DMS79 (cell line): ENCODE measurements around the gene PLEK2.
"Not testable (repeated sequence)": the region's sequence is repeated elsewhere in the genome, so short reads cannot be mapped to it uniquely, and the experiment has no call there.

Source experiments
- DNase-seq: peaks from one replicate; lab custom pipeline; 2025; lab: John Stamatoyannopoulos, UW

Gene PLEK2

DNA sequence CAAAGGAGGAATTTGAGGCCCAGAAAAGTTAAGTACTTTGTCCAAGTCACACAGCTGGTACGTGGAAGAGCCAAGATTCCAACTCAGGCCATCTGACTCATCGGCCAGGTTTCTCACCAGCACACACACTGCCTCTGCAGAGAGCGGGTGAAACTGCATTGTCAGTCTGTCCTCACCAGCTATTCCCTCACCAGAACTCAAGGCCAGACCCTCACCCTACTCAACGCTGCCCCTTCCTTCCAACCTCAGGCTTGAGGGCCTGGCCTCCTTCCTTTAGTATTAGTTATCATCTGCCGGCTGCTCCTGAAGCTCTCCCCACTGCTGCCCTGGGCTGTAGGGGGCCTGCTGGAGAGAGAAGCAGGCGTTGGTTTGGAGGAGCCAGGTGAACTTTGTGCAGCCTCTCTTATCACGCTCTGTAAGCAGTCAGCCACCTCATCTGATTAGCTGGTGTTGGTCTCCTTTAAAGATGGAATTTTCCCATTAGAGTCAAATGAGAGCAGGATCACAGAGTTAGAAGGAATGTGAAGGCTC, 16.6 kb upstream of the PLEK2 start:
- DNase-seq, result no peak

DNA sequence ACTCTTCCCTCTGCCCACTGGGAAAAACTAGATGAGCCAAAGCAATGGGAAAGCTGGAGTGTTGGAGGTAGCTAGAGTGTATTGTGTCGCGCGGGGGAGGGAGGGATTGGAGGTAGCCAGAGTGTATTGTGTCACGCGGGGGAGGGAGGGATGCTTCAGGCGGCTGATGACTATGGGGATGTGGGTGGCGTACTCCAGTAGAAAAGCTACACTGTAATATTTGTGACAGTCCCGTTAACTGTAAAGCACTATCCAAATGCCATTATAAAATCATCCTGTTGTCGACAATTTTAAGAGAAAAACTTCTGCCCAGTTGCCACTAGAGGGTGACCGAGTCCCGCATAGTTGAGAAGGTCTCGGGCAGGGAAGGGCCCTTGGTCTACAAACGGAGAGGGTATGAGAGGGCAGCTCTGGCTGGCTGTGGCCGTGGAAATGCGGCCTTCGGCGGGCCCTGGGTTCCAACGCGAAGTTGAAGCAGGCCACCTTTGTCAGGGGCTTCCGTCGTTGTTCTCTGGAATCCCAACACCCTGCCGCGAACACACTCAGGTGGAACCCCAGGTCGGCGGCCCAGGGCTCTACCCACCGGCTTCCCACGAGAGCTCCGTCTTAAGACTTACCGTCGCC, 15.1 kb upstream of the PLEK2 start:
- peak; percentile 84 for DNase-seq

DNA sequence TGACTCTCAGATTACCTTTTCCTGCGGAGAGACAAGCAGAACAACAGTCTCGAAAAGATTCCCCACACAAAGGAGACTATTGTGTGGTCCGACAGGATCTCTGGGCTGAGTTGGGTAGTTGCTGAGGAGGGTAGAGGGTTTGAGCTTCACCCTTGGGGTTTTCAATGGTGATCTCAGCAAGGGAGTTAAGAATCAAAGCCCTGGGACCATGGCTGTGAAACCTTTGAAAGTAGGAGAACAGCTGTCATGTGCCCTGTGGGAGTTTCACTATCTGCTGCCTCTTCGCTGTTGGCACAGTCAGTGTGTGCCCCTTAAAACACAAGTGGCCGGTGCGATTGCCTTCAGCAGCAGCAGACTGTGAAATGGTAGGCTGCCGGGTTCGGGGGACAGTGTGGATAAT, 14.2 kb upstream of the PLEK2 start:
- peak; percentile 31 for DNase-seq

DNA sequence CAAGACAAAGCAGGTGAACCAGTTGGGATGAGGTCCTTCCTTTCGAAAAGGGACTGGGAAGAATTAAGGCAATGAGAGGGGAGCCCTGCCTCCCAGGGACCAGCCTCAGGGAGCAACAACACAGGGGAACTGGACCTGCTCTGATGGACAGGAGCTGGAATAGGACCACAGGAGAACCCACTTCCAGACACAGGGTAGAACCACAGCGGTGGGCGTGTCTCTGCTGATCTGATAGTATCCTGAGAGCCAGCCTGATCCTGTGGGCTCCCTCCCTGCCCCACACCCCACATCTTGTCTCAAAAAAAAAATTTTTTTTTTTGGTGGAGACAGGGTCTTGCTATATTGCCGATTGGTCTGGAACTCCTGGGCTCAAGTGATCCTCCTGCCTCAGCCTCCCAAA, 13.6 kb upstream of the PLEK2 start:
- DNase-seq, result no peak

DNA sequence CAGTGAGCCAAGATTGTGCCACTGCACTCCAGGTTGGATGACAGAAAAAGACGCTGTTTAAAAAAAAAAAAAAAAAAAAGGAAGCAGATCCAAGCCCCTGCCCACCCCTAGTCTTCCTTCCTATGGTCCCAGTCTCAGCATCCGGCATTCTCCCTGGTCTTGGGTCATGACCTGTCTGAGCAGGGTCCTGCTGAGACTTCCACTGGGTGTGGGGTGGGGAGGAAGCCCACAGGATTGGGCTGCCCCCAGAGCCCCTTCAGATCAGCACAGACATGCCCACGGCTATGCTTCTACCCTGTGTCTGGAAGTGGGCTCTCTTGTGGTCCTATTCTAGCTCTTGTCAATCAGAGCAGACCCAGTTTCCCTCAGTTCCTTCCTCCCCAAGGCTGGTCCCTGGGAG, 12.6 kb upstream of the PLEK2 start:
- DNase-seq, result no peak

DNA sequence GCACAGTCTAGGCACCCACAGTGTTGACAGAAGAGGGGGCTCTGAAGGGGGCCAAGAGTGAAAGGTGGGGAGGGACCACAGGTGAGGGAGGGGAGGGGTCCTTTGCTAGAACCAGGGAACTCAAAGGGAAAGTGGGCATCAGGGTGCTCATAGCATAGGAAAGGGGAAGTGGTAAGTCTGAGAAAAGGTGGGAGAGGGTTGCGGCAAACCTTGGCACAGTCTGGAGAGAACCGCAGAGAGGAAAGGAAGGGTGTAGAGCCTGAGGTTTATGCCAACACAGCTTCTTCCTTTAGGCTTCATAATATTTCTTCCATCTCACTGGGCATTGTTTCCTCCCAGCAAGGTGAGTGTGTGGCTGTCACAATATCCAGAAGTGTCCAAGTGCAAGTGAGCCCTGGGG, 11.5 kb upstream of the PLEK2 start:
- DNase-seq, result no peak

DNA sequence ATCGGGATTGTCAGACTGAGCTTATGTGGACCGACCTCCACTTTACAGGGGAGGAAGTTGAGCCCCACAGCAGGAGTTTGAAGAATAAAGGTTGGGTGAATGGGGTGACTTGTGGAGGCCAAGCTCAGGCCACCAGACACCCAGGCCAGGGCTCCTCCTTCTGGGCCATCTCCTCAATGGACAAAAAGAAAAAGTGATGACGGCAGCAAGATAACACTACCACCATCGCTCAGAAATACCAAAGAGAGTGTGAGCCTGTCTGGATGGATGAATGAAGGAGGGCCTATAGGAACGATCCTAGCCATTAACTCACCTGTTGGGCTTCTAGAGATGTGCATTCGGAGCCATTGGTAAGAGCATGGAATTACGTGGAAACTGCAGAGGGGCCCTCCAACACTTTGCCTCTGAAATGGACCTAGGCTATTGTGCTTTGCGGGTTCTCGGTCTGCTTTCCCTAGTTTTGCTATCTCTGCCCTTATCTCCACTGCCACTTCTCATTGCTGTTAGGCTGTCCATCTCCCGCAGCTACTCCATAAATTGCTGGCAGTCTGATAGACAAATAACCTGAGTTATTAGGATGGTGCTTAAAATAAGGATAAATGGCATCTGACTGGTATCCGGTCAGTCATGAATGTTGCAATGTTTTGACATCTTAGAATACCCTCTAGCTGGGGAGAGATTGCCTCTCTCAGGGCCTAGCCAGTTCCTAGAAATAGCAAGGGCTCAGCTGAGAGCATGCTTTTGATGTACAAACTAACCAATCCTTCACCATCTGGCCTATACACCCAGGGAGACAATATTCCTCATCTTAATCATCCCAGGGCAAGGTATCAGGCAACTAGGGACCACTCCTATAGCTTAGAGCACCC, 9.6 kb upstream of the PLEK2 start:
- no peak for DNase-seq

DNA sequence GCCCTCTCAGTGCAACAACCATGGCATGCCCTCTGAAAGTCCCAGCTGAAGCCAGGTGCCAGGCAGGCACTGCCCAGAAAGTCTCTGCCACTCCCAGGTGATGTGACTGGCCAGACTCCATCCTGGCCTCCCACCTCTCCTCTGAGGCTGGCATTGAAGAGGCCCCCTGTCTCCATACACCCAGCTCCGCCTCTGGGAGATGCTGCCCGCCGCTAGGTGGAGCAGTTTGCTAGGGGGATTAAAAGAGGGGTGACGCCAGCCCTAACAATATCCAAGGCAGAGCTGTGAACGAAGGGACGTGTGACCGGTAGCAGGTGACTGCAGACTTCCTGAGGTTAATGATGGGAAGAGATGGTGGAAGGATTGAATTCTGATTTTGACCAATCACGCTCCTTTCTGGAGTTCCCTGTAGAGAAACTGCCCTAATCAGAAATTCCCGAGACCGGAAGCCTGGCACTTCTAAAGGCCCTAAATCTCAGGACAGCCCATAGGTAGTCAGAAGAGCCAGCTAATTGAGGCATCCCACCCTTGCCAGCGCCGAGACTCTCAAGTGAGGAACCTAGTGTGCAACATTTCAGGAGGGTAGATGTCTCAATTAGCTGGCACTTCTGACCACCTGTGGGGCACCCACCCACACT, 8.3 kb upstream of the PLEK2 start:
- no peak for DNase-seq

DNA sequence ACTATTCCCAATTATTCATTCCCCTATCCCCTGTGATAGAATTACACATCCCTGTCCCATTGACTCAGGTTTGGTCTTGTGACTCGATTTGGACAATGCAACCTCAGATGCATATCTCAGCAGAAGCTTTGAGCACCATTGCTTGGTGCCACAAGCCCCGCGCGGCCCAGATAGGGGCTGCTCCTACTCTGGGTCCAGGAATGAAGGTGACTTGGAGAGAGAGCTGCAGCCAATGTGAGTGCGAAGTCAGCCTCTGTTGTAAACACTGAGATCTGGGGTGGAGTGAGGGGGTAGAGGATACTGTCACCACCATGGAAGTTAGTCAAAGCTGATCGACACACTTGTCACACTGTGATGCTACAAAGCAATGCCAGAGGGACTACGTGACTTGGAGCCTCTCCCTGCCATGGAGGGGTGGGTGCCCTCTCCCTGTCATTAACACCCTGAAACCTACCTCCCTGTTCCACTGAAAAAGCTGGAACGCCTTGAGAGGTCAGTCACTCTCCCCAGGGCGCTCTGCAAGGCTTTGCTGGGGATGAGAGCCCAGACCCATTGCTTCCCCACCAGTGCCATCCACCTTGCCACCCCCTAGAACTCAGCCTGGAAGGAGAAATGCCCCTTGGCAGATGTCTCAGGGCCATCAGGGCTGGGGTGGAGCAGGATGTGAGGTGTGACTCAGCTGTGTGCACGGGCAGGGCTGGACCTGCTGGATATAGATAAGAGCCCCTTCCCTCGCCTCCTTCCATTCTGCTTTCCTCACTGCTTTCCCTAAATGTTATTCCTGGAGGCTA, 6.6 kb upstream of the PLEK2 start:
- no peak for DNase-seq

DNA sequence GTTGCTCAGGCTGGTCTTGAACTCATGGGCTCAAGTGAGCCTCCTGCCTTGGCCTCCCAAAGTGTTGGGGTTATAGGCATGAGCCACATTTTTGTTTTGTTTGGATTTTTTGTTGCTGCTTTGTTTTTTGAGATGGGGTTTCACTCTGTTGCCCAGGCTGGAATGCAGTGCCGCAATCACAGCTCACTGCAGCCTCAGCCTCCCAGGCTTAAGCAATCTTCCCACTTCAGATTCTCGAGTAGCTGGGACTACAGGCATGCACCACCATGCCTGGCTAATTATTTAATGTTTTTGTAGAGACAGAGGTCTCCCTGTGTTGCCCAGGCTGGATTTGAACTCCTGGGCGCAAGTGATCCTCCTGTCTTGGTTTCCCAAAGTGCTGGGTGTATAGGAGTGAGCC, 5.7 kb upstream of the PLEK2 start:
- no peak for DNase-seq

DNA sequence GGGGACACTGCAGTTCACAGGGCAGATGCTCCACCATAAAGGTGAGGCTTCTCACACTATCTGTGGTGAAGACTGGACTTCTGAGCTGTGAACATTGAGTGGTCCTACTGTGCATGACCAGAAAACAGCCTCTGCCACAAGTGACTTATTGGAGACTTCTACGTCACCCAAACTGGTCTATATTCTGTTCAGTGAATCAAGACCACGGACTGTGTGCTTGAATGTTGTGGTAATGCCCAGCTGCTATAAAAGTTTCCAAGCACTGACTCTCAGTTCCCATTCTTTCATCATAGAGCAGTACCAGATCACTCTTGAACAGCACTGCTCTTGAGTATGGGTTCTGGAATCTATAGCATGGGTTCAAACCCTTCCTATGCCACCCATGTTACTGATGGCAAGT, 4.8 kb upstream of the PLEK2 start:
- DNase-seq, result no peak

DNA sequence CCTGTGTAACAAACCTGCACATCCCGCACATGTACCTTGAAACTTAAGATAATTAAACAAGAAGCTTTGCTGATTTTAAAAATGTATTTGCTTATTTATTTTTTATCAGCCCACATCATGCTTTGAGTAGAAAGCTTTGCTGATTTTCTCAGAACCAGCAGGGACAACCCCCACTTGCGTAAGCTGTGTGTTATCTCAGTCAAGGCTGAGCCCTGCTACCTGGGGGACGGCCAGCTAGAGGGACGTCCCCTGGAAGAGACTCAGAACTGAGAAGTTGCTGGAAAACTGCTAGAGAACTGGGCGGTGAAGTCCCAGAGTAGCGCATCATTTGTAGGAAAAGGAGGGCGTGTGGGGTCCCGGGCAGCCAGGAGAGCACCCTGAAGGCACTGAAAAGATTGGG, 4.1 kb upstream of the PLEK2 start:
- DNase-seq, result no peak

DNA sequence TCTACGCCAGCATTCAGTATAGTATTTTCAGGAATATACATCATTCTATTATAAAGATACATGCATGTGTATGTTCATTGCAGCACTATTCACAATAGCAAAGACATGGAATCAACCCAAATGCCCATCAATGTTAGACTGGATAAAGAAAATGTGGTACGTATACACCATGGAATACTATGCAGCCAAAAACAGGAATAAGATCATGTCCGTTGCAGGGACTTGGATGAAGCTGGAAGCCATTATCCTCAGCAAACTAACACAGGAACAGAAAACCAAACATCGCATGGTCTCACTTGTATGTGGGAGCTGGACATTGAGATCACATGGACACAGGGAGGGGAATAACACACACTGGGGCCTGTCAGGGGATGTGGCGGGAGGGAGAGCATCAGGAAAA, 3.6 kb upstream of the PLEK2 start:
- not testable (repeated sequence) for DNase-seq

DNA sequence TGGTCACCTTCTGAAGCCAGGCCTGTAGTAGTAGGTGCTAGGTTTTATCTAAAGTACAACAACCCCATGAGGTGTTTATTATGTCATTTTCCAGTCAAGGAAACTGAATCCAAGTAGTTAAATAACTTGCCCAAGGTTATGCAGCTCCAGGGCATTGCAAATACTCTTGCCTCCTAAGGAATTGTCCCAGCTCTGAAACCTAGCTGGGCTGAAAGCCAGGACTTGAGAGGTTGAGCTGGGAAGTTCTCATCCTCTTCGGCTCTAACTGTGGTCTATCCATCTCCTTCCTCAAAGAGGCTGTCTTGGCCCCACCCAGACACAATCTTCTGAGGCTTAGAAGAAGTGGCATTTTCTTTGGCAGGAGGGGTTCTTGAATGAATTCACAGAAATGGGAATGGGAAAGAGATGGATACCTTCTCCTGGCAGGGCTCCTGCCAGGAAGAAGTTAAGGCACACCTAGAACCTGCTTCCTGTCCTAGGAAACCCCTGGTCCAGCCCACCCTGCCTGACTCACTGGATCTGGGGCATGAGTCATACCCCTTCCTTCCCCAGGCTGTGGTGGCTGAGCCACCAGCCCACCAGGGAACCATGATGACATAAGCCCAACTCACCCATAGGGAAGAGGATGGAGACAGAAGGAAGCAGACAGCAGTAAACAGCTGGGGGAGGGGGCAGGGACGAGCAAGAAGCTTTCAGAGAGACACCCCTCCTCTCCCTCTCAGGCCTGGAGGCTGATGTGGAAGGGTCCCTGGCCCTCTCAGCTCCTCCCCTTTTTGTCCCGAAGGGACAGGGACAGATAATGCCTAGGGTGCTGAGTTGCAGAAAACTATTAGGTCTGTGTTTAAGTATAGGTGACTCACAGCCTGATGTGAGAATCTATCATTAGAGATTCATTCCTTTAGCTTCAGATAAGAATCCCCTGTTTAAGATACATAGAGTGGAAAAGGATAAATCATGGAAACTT, 2.1 kb upstream of the PLEK2 start:
- no peak for DNase-seq

DNA sequence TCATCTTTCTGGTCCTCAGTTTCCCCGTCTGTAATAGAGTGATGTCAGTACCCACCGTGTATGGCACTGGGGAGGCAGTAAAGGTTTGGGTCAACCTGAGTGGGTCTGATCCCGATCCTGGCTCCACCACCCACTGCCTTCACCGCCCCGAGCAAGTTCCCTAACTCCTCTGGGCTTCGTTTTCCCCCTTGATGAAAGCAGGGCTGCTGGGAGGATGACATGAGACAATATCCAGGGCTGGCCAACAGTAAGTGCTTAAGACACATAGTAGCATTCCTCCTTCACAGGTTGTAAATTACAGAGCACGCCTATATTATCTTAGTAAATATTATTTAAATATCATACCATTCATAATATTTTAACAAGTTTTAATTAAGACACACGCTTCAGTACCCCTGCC, 595 bp downstream of the PLEK2 start:
- DNase-seq, result no peak

DNA sequence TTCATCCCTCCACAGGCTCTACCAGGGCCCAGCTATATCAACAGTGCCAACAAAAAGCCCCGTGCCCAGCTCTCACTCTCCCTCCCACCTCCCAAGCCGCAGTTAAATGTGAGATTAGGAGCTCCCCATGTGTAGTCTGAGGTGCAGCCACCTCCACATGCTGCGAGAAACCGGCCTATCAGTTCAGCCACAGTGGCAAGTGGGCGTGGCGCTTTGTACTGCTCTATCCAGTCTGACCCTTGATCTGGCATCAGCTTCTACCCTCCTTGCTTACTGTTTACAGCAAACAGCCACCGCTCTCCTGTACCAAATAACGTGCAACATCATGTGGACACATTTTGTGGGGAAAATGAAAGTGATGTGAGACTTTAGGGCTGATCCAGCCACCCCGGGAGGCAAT, 1.7 kb downstream of the PLEK2 start:
- DNase-seq, result no peak

DNA sequence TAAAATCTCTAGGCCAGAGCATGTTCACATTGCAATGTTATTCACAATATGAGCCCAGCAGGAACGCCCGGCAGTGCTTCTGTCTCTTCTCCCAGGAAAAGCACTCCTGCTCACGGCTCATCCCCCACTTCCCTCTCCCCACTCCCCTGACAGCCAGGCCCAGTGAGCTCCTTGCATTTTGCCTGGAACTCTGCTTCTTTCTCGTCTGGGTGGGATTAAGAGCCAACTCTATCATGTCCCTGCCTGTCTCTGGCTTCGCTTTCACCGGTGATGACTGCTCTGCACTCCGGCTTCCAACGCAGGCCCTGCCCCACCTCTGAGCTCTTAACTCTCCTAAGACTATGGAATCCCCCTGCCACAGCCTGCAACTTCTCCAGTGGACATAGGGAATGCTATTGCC, 2.5 kb downstream of the PLEK2 start:
- DNase-seq, result no peak

DNA sequence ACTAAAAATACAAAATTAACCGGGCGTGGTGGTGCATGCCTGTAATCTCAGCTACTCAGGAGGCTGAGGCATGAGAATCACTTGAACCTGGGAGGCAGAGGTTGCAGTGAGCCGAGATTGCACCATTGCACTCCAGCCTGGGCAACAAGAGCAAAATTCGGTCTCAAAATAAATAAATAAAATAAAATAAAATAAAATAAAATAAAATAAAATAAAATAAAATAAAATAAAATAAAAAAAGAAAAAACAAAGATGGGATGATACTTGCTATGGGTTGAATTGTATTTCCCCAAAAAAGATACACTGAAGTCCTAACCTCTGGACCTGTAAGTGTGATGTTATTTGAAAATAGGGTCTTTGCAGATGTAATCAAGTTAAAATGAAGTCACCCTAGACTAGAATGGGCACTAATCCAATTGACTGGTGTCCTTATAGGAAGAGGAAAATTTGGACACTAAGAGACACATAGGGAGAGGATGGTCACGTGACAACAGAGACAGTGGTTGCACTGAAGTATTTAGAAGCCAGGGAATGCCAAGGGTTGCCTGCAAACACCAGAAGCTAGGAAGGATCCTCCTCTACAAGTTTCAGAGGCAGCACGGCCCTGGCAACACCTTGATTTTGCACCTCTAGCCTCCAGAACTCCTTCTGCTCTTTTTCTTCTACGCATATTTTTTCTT, 3.7 kb downstream of the PLEK2 start:
- DNase-seq, result not testable (repeated sequence)

DNA sequence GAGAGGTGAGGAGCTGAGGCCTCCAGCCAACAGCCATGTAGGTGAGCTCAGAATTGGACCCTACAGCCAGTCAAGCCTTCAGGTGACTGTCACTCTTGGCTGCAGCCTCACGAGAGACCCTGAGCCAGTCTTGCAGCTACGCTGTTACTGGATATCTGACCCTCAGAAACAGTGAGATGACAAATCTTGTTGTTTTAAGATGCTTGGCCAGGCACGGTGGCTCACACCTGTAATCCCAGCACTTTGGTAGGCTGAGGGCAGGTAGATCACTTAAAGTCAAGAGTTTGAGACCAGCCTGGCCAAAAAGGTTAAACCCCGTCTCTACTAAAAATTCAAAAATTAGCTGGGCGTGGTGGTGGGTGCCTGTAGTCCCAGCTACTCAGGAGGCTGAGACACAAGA, 6.2 kb downstream of the PLEK2 start:
- no peak for DNase-seq

DNA sequence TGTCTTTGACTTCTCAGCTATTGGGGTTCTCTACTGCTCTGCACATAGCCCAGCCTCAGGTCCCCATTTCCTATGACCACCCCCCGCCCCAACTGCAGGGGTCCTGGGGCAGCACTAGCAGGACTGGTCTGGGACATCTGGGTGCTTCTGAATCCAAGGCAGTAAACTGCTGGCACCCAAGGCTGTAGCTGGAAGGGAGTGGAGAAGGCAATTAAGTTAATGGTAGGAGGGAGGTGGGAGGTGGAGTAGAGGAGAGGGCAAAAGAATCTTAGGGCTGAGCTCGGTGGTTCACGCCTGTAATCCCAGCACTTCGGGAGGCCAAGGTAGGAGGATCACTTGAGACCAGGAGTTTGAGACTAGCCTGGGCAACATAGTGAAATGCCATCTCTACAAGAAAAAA, 11.5 kb downstream of the PLEK2 start:
- no peak for DNase-seq

DNA sequence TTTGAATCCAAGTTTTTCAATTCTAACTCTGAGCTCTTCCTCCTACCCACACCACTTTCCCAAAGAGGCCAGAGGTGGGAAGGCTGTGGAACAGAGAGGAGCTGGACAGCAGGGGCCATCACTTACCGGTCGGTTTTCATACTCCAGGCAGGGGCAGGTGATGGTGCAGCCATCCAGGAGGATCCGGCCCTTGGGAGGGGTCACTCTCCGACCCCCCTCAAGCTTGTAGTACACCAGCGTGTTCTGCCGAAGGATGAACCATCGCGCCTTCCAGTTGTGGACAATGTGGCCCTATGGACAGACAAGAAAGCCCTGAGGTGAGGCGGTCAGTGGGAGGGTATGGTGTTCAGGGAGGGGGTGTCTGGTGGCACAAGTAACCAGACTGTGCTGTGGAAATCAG, 14.4 kb downstream of the PLEK2 start:
- no peak for DNase-seq
